Stomach smooth muscle (tissue), 2 donors: Measurements from ENCODE around the gene HHIP.

ENCODE experiments used
- H3K27ac ChIP-seq: one replicate; pipeline ENCODE4 v1.7.0; 2013; ENCODE audit warnings: mild to moderate bottlenecking, low read length, inconsistent platforms
- H3K27me3 ChIP-seq, 2 donors: one replicate each; pipeline ENCODE4 v1.7.0; 2013; ENCODE audit warnings: low read length in 2 of 2; ENCODE audit not compliant: insufficient read depth in 2 of 2, control insufficient read depth in 1 of 2
- H3K36me3 ChIP-seq, 2 donors: one replicate each; pipeline ENCODE4 v1.7.0; 2013; ENCODE audit warnings: low read length in 2 of 2; ENCODE audit not compliant: control insufficient read depth in 2 of 2, insufficient read depth in 2 of 2
- H3K4me1 ChIP-seq: one replicate; pipeline ENCODE4 v1.7.0; 2013; ENCODE audit warnings: low read length; ENCODE audit not compliant: control insufficient read depth, insufficient read depth
- H3K4me3 ChIP-seq, 2 donors: one replicate each; pipeline ENCODE4 v1.7.0; 2013; ENCODE audit warnings: low read length in 2 of 2
- H3K9ac ChIP-seq, 2 donors: one replicate each; pipeline ENCODE4 v1.7.0; 2013; ENCODE audit warnings: low read length in 2 of 2, mild to moderate bottlenecking in 1 of 2
- H3K9me3 ChIP-seq, 2 donors: one replicate each; pipeline ENCODE4 v1.7.0; 2013; ENCODE audit warnings: low read length in 2 of 2; ENCODE audit not compliant: control insufficient read depth in 2 of 2
- donor health status: healthy.
- donor health status: Pancreatic carcinoma.

Gene HHIP

GRCh38 chr4:144656850-144657249 is 10.9 kb downstream of the HHIP start:
- Histone ChIP-seq H3K9ac (no peak overlapping the region), H3K36me3 (no peaks in the 10 kb centered on the region), H3K4me3 (no peak overlapping the region), H3K4me1 (no peaks in the 10 kb centered on the region), H3K27me3 (no peaks in the 10 kb centered on the region), H3K9me3 (no peaks in the 10 kb centered on the region), H3K27ac (no peak overlapping the region)

DNA sequence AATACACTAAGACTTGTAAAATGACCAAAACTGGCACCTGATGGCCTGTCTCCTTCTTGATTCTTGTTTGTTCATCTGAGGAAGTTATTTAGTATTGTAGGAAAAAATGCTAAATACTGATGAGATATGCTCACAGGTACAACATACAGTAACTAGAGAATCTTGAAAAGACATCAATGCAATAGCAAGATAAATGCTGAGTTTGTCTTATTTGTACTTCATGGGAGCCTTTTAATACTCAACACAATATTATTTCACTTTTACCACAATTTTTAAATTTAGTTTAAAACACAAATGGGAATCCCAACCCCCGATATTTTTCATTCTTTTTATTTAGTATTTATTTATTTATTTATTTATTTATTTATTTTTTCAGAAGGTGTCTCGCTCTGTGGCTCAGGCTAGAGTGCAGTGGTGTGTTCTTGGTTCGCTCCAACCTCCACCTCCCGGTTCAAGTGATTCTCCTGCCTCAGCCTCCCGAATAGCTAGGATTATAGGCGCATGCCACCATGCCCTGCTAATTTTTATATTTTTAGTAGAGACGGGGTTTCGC is 12.1 kb downstream of the HHIP start:
- H3K9ac ChIP-seq, result no peak overlapping the region
- H3K27ac ChIP-seq, result no peak overlapping the region
- H3K4me1 ChIP-seq, result no peaks in the 10 kb centered on the region
- no peaks in the 10 kb centered on the region for H3K36me3 ChIP-seq
- H3K4me3 ChIP-seq, result no peak overlapping the region
- no peaks in the 10 kb centered on the region for H3K9me3 ChIP-seq
- no peaks in the 10 kb centered on the region for H3K27me3 ChIP-seq

DNA sequence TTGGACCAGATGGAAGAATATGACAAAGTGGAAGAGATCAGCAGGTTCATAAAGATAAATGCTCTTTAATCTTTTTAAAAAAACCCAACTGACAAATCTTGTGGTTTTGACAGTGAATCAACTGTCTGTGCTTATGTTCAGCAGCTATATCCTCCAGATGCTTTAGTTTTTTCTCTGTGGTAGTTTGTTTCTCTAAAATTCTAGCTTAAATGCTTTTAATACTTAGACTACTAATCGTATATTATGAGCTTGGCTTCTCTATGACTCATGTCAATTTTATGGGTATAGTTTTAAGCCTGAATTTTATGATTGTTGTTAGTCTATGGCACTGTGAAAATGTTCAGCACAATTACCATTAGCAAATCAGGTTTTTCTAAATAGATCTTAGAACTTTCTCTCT is 12.9 kb downstream of the HHIP start:
- Histone ChIP-seq H3K27me3 (no peaks in the 10 kb centered on the region), H3K9ac (no peak overlapping the region), H3K36me3 (no peaks in the 10 kb centered on the region), H3K4me1 (no peaks in the 10 kb centered on the region), H3K27ac (no peak overlapping the region), H3K9me3 (no peaks in the 10 kb centered on the region), H3K4me3 (no peak overlapping the region)

DNA sequence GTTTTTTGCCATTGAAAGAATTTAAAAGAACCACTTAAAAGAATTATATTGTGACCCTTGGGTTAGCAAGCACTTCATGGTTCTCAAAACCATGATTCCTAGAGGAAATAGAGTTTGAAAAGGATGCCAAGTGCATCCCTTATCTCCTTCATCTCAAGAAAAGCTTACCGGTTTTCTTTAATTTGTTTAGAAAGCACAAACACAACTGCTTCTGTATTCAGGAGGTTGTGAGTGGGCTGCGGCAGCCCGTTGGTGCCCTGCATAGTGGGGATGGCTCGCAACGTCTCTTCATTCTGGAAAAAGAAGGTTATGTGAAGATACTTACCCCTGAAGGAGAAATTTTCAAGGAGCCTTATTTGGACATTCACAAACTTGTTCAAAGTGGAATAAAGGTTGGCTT is 13.5 kb downstream of the HHIP start:
- no peaks in the 10 kb centered on the region for H3K9me3 ChIP-seq
- no peak overlapping the region for H3K27ac ChIP-seq
- no peaks in the 10 kb centered on the region for H3K36me3 ChIP-seq
- H3K27me3 ChIP-seq, result no peaks in the 10 kb centered on the region
- H3K9ac ChIP-seq, result no peak overlapping the region
- H3K4me3 ChIP-seq, result no peak overlapping the region
- no peaks in the 10 kb centered on the region for H3K4me1 ChIP-seq

DNA sequence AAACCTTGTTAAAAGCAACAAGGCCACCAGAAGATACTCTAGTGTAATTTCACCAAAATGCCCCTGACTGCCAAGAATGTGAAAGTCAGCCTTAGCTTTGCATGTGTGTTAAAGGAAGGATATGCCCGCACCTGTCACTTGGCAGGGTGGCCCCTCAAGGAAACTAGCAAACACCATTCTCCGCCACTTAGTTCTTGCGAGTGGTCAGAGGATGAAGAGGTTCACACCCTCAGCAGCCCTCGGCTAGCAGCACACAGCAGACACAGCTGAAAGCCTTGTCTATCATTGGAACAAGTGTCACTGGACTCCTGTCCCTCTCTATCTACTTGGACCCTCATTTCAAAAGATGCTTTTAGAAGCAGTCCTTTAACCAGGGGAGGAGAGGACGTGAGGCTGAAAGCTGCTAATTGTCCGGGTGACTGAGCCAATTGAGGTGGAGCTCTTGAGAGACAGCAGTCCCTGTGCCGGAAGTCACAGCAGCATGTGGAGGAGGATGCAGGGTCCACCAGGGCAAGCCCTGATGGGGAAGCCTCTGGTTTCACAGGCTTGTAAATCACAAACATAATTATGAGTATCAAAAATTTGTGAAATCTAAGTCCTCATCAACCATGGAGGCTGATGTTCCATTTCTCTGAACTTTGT is 18.0 kb downstream of the HHIP start:
- Histone ChIP-seq H3K27ac (no peak overlapping the region), H3K4me3 (no peak overlapping the region), H3K9ac (no peak overlapping the region), H3K9me3 (no peaks in the 10 kb centered on the region), H3K36me3 (no peaks in the 10 kb centered on the region), H3K4me1 (no peaks in the 10 kb centered on the region), H3K27me3 (no peaks in the 10 kb centered on the region)

DNA sequence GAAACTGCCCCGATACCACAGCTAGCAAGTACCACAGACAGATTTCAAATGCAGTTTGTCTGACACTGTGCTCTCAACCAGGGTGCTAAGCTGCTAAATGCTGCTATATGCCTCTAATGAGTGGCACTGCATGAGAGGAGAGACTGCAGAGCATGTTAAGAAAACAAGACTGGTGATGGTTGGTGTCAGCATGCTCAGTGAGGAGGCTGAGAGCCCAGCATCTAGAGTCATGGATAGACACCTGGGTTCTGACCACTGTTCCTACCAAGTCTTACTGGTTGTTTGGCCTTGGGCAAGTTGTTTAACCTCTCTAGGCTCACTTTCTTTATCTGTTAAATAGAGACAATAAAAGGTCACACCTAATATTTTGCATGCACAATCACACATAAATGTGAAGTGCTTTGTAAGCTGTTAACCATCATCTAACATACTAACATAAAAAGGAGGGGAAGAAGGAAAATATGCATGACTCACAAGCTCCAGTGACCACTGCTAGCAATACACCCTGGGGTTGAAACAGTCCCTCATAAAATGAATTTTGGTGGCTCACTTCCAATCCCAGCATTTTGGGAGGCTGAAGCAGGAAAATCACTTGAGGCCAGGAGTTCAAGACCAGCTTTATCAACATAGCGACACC is 20.7 kb downstream of the HHIP start:
- H3K4me1 ChIP-seq, result no peaks in the 10 kb centered on the region
- no peak overlapping the region for H3K4me3 ChIP-seq
- H3K27me3 ChIP-seq, result no peaks in the 10 kb centered on the region
- H3K9me3 ChIP-seq, result no peaks in the 10 kb centered on the region
- no peaks in the 10 kb centered on the region for H3K36me3 ChIP-seq
- H3K9ac ChIP-seq, result no peak overlapping the region
- no peak overlapping the region for H3K27ac ChIP-seq

- Histone ChIP-seq H3K36me3 (no peaks in the 10 kb centered on the region), H3K9me3 (no peaks in the 10 kb centered on the region), H3K4me3 (no peak overlapping the region), H3K4me1 (no peaks in the 10 kb centered on the region), H3K27me3 (no peaks in the 10 kb centered on the region), H3K27ac (no peak overlapping the region), H3K9ac (no peak overlapping the region)
Measured at GRCh38 chr4:144667500-144667899, 21.5 kb downstream of the HHIP start.

DNA sequence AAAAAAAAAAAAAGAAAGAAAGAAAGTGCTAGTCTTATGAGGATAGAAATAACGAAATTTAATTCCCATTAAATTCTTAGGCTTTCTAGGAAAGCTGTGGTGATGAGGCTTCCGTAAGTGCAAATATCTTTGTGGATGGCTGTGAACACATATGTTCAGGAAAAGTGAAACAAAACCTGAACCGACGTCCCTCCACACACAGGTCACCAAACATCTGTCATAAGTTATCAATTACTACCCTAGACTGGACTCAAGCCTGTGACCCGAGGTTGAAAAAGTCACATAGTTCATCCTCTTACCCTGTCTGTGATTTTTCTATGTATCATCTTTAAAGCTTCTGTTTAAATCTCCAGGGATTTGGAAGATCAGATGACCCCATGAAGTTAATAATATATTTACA is 24.8 kb downstream of the HHIP start:
- Histone ChIP-seq H3K27ac (no peak overlapping the region), H3K9ac (no peak overlapping the region), H3K4me1 (no peaks in the 10 kb centered on the region), H3K9me3 (no peaks in the 10 kb centered on the region), H3K36me3 (no peaks in the 10 kb centered on the region), H3K4me3 (no peak overlapping the region), H3K27me3 (no peaks in the 10 kb centered on the region)

GRCh38 chr4:144674711-144675110 is 28.8 kb downstream of the HHIP start:
- Histone ChIP-seq H3K4me3 (no peak overlapping the region), H3K27ac (no peak overlapping the region), H3K36me3 (no peaks in the 10 kb centered on the region), H3K27me3 (no peaks in the 10 kb centered on the region), H3K9me3 (no peaks in the 10 kb centered on the region), H3K4me1 (no peaks in the 10 kb centered on the region), H3K9ac (no peak overlapping the region)

DNA sequence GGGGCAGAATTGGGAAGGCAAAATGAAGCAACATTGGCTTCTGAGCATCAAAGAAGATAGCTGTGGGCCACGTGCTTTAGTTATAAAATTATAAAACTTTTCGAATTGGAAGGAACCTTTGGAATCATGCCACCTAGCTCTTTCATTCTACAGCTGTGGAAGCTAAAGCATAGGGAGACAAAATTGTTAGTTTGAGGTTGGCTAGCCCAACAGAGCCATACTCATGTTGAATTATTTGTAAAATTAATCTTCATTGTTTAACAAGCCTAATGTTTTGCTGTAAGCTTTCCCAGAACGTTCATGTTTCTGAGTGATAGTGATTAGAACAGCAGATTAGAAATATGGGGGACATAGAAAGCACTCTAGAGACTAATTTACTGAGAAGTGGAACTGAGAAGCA is 35.9 kb downstream of the HHIP start:
- Histone ChIP-seq H3K9ac (no peak overlapping the region), H3K36me3 (no peaks in the 10 kb centered on the region), H3K9me3 (no peaks in the 10 kb centered on the region), H3K27me3 (no peaks in the 10 kb centered on the region), H3K27ac (no peak overlapping the region), H3K4me1 (no peaks in the 10 kb centered on the region), H3K4me3 (no peak overlapping the region)

DNA sequence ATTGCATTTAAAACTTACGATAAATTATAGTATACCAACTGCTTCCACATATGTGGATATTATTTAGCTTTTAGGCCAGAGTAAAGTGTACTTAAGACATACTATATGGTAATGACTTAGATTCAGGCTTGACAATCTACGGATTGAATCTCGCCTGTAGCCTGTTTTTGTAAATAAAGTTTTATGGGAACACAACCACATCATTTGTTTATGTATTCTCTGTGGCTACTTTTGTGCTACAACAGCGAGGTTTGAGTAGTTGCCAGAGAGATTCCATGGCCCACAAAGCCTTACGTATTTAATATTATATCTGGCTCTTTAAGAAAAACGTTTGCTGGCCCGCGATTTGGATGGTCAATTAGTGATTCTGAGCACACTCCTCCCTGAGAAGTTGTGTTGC is 37.6 kb downstream of the HHIP start:
- H3K4me3 ChIP-seq, result no peak overlapping the region
- no peaks in the 10 kb centered on the region for H3K4me1 ChIP-seq
- H3K9me3 ChIP-seq, result no peaks in the 10 kb centered on the region
- no peak overlapping the region for H3K9ac ChIP-seq
- no peak overlapping the region for H3K27ac ChIP-seq
- no peaks in the 10 kb centered on the region for H3K27me3 ChIP-seq
- H3K36me3 ChIP-seq, result no peaks in the 10 kb centered on the region
